Testis (tissue), 3 donors: ENCODE measurements around the gene ULK4. TPM values are rescaled to one million over a fixed set of nuclear protein-coding genes. Genes with fewer than 3 reads are reported as not detected.
"Not testable (repeated sequence)": the region's sequence is repeated elsewhere in the genome, so short reads cannot be mapped to it uniquely, and the experiment has no call there.

Experiments
- DNase-seq: peaks from one replicate; pipeline ENCODE4 v3.0.0-alpha.2; 2019
- H3K27ac ChIP-seq, 2 donors: fragments of 200-600 bp; sonication (generic); one replicate each; pipeline ENCODE4 v1.5.1; 2019
- H3K27me3 ChIP-seq: fragments of 200-600 bp; sonication (generic); one replicate; pipeline ENCODE4 v1.5.1; 2019
- H3K36me3 ChIP-seq: fragments of 200-600 bp; sonication (generic); one replicate; pipeline ENCODE4 v1.5.1; 2017; ENCODE audit warnings: low read depth; ENCODE audit errors: missing control alignments
- H3K4me1 ChIP-seq: fragments of 200-600 bp; sonication (generic); one replicate; pipeline ENCODE4 v1.5.1; 2019
- H3K4me3 ChIP-seq, 2 donors: fragments of 200-600 bp; sonication (generic); one replicate each; pipeline ENCODE4 v1.5.1; 2017 to 2019
- H3K9me3 ChIP-seq: fragments of 200-600 bp; sonication (generic); one replicate; pipeline ENCODE4 v1.5.1; 2017
- CTCF ChIP-seq, 3 experiments: fragments of 450-650 bp in 2 of 3; fragments of 200-600 bp in 1 of 3; sonication (generic) in 1 of 3; IDR thresholded peaks; one replicate each; pipeline ENCODE4 v1.5.1; 2016 to 2019; ENCODE audit warnings: antibody characterized with exemption in 3 of 3, mild to moderate bottlenecking in 2 of 3, moderate library complexity in 1 of 3
- POLR2A ChIP-seq: fragments of 450-650 bp; IDR thresholded peaks from one replicate; pipeline ENCODE4 v1.6.1; 2017; ENCODE audit warnings: antibody characterized with exemption, mild to moderate bottlenecking, moderate library complexity
- WGBS, 2 donors: methylation state at CpG; one replicate each; pipeline ENCODE4 v1.1.5; 2018; 5-methylcytosine and 5-hydroxymethylcytosine counted together
- intact Hi-C: fragments of 100-400 bp; cut with DNase I; formaldehyde crosslinking; loops from one replicate; pipeline ENCODE4 v1.15.1; 2023; ENCODE audit warnings: low total_unique reads
- polyA plus RNA-seq: library from polyadenylated mRNA; stranded (reverse); fragments of 350-450 nt; fragmentation: Illumina TruSeq; extraction: RNeasy Lipid Tissue Mini Kit (QIAGEN cat#74804); gene quantifications from one replicate; pipeline ENCODE4 v1.2.3, GENCODE V29; 2014; ENCODE audit warnings: low read depth, low replicate concordance; ENCODE audit not compliant: insufficient read depth
- total RNA-seq, 2 donors: library from RNA; depleted of rRNA; stranded (reverse); fragments of >200 nt; gene quantifications; one replicate each; pipeline ENCODE4 v1.2.3, GENCODE V29; 2016

ULK4 gene
- total and polyA plus RNA-seq, 3 donors from 2014 or later = 45.7 to 91.6 (median 47.4) TPM

GRCh38 chr3:41394896-41395295 lies 567.0 kb downstream of the ULK4 start:
- no peaks in the 10 kb centered on the region for H3K27me3 ChIP-seq
- no peak for DNase-seq
- no peaks in the 10 kb centered on the region for H3K4me1 ChIP-seq
- no peak overlapping the region for H3K27ac ChIP-seq
- WGBS, 2 donors = 86 to 90% methylated on average over 1 of the region's 1 CpG
- no peak for TF ChIP-seq CTCF (IDR thresholded peaks at IDR 0.05)
- no peak for TF ChIP-seq POLR2A
- no peaks in the 10 kb centered on the region for H3K9me3 ChIP-seq
- H3K4me3 ChIP-seq = no peak overlapping the region
- intact Hi-C loops = no loop called here
- no peaks in the 10 kb centered on the region for H3K36me3 ChIP-seq

- DNase-seq, intact Hi-C loops, H3K36me3 ChIP-seq, H3K4me3 ChIP-seq, H3K27me3 ChIP-seq, H3K9me3 ChIP-seq, H3K4me1 ChIP-seq, H3K27ac ChIP-seq: not testable (repeated sequence)
- 65 to 75% methylated on average over 10 to 11 of the region's 11 CpGs for WGBS, 2 donors
Observed at GRCh38 chr3:41370765-41371535, 591.0 kb downstream of the ULK4 start.

GRCh38 chr3:41370307-41370706 lies 591.6 kb downstream of the ULK4 start:
- H3K4me3 ChIP-seq = no peak overlapping the region
- intact Hi-C loops = no loop called here
- DNase-seq = no peak
- TF ChIP-seq CTCF (IDR thresholded peaks at IDR 0.05) (no peak), POLR2A (no peak)
- no peaks in the 10 kb centered on the region for H3K4me1 ChIP-seq
- no peaks in the 10 kb centered on the region for H3K27me3 ChIP-seq
- no peaks in the 10 kb centered on the region for H3K9me3 ChIP-seq
- 78 to 89% methylated on average over 2 to 7 of the region's 7 CpGs for WGBS, 2 donors
- H3K36me3 ChIP-seq = no peaks in the 10 kb centered on the region
- no peak overlapping the region for H3K27ac ChIP-seq

GRCh38 chr3:41369838-41370237 lies 592.1 kb downstream of the ULK4 start:
- Histone ChIP-seq H3K27me3 (no peaks in the 10 kb centered on the region), H3K36me3 (no peaks in the 10 kb centered on the region), H3K4me3 (no peak overlapping the region), H3K4me1 (no peaks in the 10 kb centered on the region), H3K9me3 (no peaks in the 10 kb centered on the region), H3K27ac (no peak overlapping the region)
- DNase-seq = no peak
- WGBS, 2 donors = 40 to 45% methylated on average over 3 of the region's 3 CpGs
- intact Hi-C loops = no loop called here
- TF ChIP-seq CTCF (IDR thresholded peaks at IDR 0.05) = no peak

GRCh38 chr3:41365973-41366372 lies 595.9 kb downstream of the ULK4 start:
- no peaks in the 10 kb centered on the region for H3K9me3 ChIP-seq
- no peak for TF ChIP-seq CTCF (IDR thresholded peaks at IDR 0.05)
- TF ChIP-seq POLR2A = no peak
- H3K27me3 ChIP-seq = no peaks in the 10 kb centered on the region
- intact Hi-C loops = no loop called here
- no peak overlapping the region for H3K4me3 ChIP-seq
- H3K36me3 ChIP-seq = no peaks in the 10 kb centered on the region
- DNase-seq = no peak
- peaks cover 4% of the 10 kb centered on the region for H3K4me1 ChIP-seq
- 86 to 87% methylated on average over 1 of the region's 1 CpG for WGBS, 2 donors
- H3K27ac ChIP-seq = no peak overlapping the region
